Hepatocyte (in vitro differentiated cells): ENCODE results near the gene WNT2B.

ENCODE experiments used
- CTCF ChIP-seq: fragments of 200-600 bp; sonication (generic); IDR thresholded peaks from 2 replicates; pipeline ENCODE4 v1.5.1; 2016; ENCODE audit warnings: antibody characterized with exemption, mild to moderate bottlenecking; ENCODE audit not compliant: poor library complexity
- EZH2 ChIP-seq: fragments of 200-600 bp; sonication (generic); IDR thresholded peaks from 2 replicates; pipeline ENCODE4 v1.6.1; 2016; ENCODE audit warnings: antibody characterized with exemption, mild to moderate bottlenecking, borderline replicate concordance
- EZH2phosphoT487 ChIP-seq: fragments of 200-600 bp; sonication (generic); IDR thresholded peaks from one replicate; pipeline ENCODE4 v1.6.1; 2018; ENCODE audit warnings: antibody characterized with exemption, mild to moderate bottlenecking, low read depth, moderate library complexity; ENCODE audit not compliant: unreplicated experiment, severe bottlenecking

DNA sequence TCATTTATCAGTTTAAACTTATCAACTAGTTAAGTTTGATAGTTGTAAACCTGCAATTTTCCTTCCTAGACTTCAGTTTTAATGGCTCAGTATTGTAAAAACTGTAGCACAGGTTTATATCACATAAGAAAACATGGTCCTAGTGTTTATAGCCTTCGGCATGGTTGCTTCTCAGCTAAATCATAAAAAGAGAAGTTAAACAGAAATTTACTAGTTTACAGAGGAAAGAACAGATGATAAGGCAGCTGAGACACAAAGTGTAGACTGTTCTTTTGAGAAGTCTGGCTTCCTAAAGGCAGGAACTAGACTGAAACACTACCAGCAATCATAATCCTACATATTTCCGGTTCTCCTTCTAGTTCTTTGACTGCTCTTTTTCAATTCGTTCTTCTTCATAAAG, 39.8 kb downstream of the WNT2B start:
- TF ChIP-seq EZH2 (no peak), CTCF (no peak), EZH2phosphoT487 (no peak)
